ENCODE data around the gene SLC35B1. TPM values are rescaled to one million over a fixed set of nuclear protein-coding genes. Genes with fewer than 3 reads are reported as not detected.

Gene SLC35B1
- polyA plus RNA-seq, 2 of the 4 experiments (the other 2 are of a cell fraction), result 72.7 to 191 TPM

DNA sequence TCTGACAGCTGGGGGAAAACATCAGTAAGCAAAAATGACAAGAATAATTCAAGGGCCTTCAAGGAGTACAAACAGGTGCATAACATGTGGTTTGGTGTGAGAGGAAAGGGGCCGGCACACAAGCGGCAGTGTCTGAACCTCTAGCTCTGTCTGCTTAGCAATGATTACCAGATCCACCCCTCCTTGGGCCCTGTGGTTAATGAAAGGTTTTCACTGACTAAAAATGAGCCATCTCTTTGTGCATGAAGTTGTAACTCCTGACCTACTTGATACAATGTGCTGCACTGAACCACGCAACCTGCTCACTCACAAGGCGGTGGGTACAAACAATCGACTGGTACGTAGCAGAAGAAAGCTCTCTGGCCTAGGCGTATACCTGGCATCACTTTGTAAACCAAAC, 41.0 kb upstream of the SLC35B1 start (continued):
- TF ChIP-seq MAFK (IDR thresholded peaks at IDR 0.05; ENCODE audit: partially characterized antibody) (no peak), ZC3H11A (IDR thresholded peaks at IDR 0.05) (no peak), SREBF2 (IDR thresholded peaks at IDR 0.05) (no peak), EHF (CRISPR knock-in tag; IDR thresholded peaks at IDR 0.05) (no peak), KDM1A (IDR thresholded peaks at IDR 0.05; ENCODE audit: low read depth) (no peak), HOXB13 (CRISPR knock-in tag; IDR thresholded peaks at IDR 0.05; ENCODE audit: low read depth) (no peak), GATA3 (IDR thresholded peaks at IDR 0.05; ENCODE audit: borderline replicate concordance) (no peak)
- TF ChIP-seq, protein P1, sequence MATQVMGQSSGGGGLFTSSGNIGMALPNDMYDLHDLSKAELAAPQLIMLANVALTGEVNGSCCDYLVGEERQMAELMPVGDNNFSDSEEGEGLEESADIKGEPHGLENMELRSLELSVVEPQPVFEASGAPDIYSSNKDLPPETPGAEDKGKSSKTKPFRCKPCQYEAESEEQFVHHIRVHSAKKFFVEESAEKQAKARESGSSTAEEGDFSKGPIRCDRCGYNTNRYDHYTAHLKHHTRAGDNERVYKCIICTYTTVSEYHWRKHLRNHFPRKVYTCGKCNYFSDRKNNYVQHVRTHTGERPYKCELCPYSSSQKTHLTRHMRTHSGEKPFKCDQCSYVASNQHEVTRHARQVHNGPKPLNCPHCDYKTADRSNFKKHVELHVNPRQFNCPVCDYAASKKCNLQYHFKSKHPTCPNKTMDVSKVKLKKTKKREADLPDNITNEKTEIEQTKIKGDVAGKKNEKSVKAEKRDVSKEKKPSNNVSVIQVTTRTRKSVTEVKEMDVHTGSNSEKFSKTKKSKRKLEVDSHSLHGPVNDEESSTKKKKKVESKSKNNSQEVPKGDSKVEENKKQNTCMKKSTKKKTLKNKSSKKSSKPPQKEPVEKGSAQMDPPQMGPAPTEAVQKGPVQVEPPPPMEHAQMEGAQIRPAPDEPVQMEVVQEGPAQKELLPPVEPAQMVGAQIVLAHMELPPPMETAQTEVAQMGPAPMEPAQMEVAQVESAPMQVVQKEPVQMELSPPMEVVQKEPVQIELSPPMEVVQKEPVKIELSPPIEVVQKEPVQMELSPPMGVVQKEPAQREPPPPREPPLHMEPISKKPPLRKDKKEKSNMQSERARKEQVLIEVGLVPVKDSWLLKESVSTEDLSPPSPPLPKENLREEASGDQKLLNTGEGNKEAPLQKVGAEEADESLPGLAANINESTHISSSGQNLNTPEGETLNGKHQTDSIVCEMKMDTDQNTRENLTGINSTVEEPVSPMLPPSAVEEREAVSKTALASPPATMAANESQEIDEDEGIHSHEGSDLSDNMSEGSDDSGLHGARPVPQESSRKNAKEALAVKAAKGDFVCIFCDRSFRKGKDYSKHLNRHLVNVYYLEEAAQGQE (IDR thresholded peaks at IDR 0.05), result no peak
- TF ChIP-seq, protein P2, sequence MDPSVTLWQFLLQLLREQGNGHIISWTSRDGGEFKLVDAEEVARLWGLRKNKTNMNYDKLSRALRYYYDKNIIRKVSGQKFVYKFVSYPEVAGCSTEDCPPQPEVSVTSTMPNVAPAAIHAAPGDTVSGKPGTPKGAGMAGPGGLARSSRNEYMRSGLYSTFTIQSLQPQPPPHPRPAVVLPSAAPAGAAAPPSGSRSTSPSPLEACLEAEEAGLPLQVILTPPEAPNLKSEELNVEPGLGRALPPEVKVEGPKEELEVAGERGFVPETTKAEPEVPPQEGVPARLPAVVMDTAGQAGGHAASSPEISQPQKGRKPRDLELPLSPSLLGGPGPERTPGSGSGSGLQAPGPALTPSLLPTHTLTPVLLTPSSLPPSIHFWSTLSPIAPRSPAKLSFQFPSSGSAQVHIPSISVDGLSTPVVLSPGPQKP (IDR thresholded peaks at IDR 0.05; ENCODE audit: low read depth, low read length), result no peak

DNA sequence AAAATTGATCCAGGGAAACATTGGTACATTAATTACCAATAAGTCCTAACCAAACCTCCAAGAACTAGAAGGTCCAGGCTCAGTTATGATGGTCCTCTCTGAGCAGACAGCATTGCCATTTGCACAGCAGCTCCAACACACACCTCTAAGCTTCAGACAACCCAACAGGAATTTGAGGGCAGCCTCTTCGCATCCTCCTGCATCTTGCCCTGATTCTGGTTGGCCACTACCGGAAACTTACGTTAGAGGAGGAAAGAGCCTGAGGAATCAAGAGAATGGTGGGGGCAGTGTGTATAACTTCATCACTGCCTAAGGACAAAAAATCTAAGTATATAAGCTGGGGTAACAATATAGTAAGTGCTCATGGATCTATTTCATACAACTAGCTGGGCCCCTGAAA, 40.5 kb upstream of the SLC35B1 start:
- ATAC-seq, result no peak
- CTCF ChIA-PET, result interaction anchor here (1.0 to 1.9 kb wide), 7 partner anchors 16 to 249 kb away, joined by 3 to 8 read pairs (median 5); partner anchors contain the start of gene NXPH3
- no peak for DNase-seq (ENCODE audit: low read depth in 1 of 2, low spot score in 1 of 2)
- no peaks in the 10 kb centered on the region for H3K9me3 ChIP-seq
- H3K4me2 ChIP-seq, result no peak overlapping the region
- H3K27ac ChIP-seq, result no peak overlapping the region
- 82% methylated on average over 3 of the region's 3 CpGs for WGBS (ENCODE audit: missing lambda C conversion rate)
- no peaks in the 10 kb centered on the region for H3K4me1 ChIP-seq
- no peak for FAIRE-seq
- H3K4me3 ChIP-seq, result no peak overlapping the region
- TF ChIP-seq KDM5A (IDR thresholded peaks at IDR 0.05), result no peak
- TF ChIP-seq, protein P1 (IDR thresholded peaks at IDR 0.05), result no peak
- no peak for TF ChIP-seq BHLHE40 (IDR thresholded peaks at IDR 0.05; ENCODE audit: low read depth, low read length)
- TF ChIP-seq MYC (IDR thresholded peaks at IDR 0.05; ENCODE audit: borderline replicate concordance, low read length), result no peak
- no peak for TF ChIP-seq CEBPB (IDR thresholded peaks at IDR 0.05)
- no peak for TF ChIP-seq NPAS2 (CRISPR knock-in tag; IDR thresholded peaks at IDR 0.05; ENCODE audit: borderline replicate concordance)
- POLR2A ChIA-PET, result no interaction called here

DNA sequence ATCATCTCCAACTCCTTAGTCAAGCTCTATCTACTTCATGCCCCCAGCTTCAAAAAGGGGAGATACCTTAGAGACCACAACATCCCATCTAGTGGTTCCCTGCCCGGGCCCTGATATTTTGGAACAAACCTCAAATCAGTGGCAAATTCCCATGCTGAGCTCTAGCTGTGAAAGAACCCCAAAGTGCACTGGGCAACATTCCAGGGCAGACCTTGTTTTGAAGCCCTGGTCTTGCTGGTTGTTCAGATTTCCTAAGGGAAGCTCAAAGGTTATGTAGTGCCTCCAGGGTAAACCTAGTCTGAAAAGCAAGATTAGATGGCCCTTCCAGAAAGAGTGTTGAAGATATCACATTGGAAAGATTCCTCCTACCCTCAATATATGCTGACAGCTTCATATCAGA, 39.9 kb upstream of the SLC35B1 start:
- Histone ChIP-seq H3K4me1 (no peaks in the 10 kb centered on the region), H3K9me3 (no peaks in the 10 kb centered on the region), H3K4me2 (no peak overlapping the region), H3K4me3 (no peak overlapping the region), H3K27ac (no peak overlapping the region)
- 50% methylated on average over 1 of the region's 1 CpG for WGBS (ENCODE audit: missing lambda C conversion rate)
- CTCF ChIA-PET, result interaction anchor here (0.6 to 1.9 kb wide), 11 partner anchors 16 to 409 kb away, joined by 3 to 8 read pairs (median 3); partner anchors contain the start of gene NXPH3
- TF ChIP-seq, protein P2 (IDR thresholded peaks at IDR 0.05; ENCODE audit: low read depth, low read length), result no peak
- no peak for TF ChIP-seq MAZ (IDR thresholded peaks at IDR 0.05; ENCODE audit: borderline replicate concordance, low read depth, low read length)
- DNase-seq (ENCODE audit: low read depth in 1 of 2, low spot score in 1 of 2) (no peak), ATAC-seq (no peak), FAIRE-seq (no peak)
- POLR2A ChIA-PET, result no interaction called here

Measured in A549 (cell line).